ENCODE results near the gene ABCC4. TPM values are rescaled to one million over a fixed set of nuclear protein-coding genes. Genes with fewer than 3 reads are reported as not detected.

ABCC4 gene
- total RNA-seq, 1 donor from 2014 or later, result 1.7 TPM

- TF ChIP-seq, protein P1, sequence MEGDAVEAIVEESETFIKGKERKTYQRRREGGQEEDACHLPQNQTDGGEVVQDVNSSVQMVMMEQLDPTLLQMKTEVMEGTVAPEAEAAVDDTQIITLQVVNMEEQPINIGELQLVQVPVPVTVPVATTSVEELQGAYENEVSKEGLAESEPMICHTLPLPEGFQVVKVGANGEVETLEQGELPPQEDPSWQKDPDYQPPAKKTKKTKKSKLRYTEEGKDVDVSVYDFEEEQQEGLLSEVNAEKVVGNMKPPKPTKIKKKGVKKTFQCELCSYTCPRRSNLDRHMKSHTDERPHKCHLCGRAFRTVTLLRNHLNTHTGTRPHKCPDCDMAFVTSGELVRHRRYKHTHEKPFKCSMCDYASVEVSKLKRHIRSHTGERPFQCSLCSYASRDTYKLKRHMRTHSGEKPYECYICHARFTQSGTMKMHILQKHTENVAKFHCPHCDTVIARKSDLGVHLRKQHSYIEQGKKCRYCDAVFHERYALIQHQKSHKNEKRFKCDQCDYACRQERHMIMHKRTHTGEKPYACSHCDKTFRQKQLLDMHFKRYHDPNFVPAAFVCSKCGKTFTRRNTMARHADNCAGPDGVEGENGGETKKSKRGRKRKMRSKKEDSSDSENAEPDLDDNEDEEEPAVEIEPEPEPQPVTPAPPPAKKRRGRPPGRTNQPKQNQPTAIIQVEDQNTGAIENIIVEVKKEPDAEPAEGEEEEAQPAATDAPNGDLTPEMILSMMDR (IDR thresholded peaks at IDR 0.05; ENCODE audit: partially characterized antibody, unreplicated experiment), result no peak
- no peaks in the 10 kb centered on the region for H3K4me1 Mint-ChIP-seq (ENCODE audit: low read depth, unreplicated experiment)
- no peak overlapping the region for H3K27ac Mint-ChIP-seq (ENCODE audit: unreplicated experiment)
- no peak overlapping the region for H3K4me3 Mint-ChIP-seq (ENCODE audit: unreplicated experiment)
- no peaks in the 10 kb centered on the region for H3K36me3 Mint-ChIP-seq (ENCODE audit: unreplicated experiment)
- no peak for DNase-seq
- H3K27me3 Mint-ChIP-seq (ENCODE audit: unreplicated experiment), result peaks cover 1% of the 10 kb centered on the region
- no peaks in the 10 kb centered on the region for H3K9me3 Mint-ChIP-seq (ENCODE audit: unreplicated experiment)
These were observed 164.6 kb downstream of the ABCC4 start for GRCh38 chr13:95136638-95137037.

- DNase-seq, result no peak
- H3K27ac Mint-ChIP-seq (ENCODE audit: unreplicated experiment), result no peak overlapping the region
- H3K9me3 Mint-ChIP-seq (ENCODE audit: unreplicated experiment), result no peaks in the 10 kb centered on the region
- TF ChIP-seq, protein P1 (IDR thresholded peaks at IDR 0.05; ENCODE audit: partially characterized antibody, unreplicated experiment), result no peak
- no peaks in the 10 kb centered on the region for H3K36me3 Mint-ChIP-seq (ENCODE audit: unreplicated experiment)
- H3K4me1 Mint-ChIP-seq (ENCODE audit: low read depth, unreplicated experiment), result no peaks in the 10 kb centered on the region
- peaks cover 1% of the 10 kb centered on the region for H3K27me3 Mint-ChIP-seq (ENCODE audit: unreplicated experiment)
- H3K4me3 Mint-ChIP-seq (ENCODE audit: unreplicated experiment), result no peak overlapping the region
These were observed 167.8 kb downstream of the ABCC4 start for GRCh38 chr13:95133498-95133897.

GRCh38 chr13:95129004-95129403, 172.2 kb downstream of the ABCC4 start:
- Mint-ChIP-seq H3K27me3 (ENCODE audit: unreplicated experiment) (peaks cover 1% of the 10 kb centered on the region), H3K4me1 (ENCODE audit: low read depth, unreplicated experiment) (no peaks in the 10 kb centered on the region), H3K36me3 (ENCODE audit: unreplicated experiment) (no peaks in the 10 kb centered on the region), H3K27ac (ENCODE audit: unreplicated experiment) (no peak overlapping the region), H3K9me3 (ENCODE audit: unreplicated experiment) (peaks cover 1% of the 10 kb centered on the region), H3K4me3 (ENCODE audit: unreplicated experiment) (no peak overlapping the region)
- DNase-seq, result no peak
- TF ChIP-seq, protein P1 (IDR thresholded peaks at IDR 0.05; ENCODE audit: partially characterized antibody, unreplicated experiment), result no peak

DNA sequence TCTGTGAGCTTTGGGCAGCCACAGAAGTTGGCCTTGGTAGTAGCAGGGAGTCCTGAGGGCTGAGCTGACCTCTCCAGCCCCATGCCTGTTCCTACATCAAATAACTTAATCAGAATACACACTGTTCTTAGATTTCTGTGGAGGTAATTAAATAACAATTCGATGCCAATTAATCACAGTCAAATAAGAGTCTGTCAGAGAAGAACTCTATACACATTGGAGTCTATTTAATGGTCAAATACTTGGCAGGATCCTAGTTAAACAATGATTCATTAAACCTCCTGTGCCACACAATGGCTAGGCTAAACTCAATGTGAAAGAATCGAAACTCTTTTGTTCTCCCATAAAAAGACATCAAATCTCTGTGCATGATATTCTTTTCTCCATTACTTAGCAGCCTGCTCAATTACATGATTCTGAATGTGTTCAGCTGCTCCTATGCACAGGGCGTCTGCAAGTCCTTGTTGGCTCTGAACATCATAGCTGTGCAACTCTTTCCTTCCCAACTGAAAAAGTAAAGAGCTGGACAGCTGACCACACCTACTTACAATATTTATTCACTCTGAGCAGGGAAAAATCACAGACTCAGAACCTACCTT, 173.1 kb downstream of the ABCC4 start:
- Mint-ChIP-seq H3K4me1 (ENCODE audit: low read depth, unreplicated experiment) (no peaks in the 10 kb centered on the region), H3K36me3 (ENCODE audit: unreplicated experiment) (no peaks in the 10 kb centered on the region), H3K27ac (ENCODE audit: unreplicated experiment) (no peak overlapping the region), H3K4me3 (ENCODE audit: unreplicated experiment) (no peak overlapping the region), H3K9me3 (ENCODE audit: unreplicated experiment) (peaks cover 4% of the 10 kb centered on the region), H3K27me3 (ENCODE audit: unreplicated experiment) (no peaks in the 10 kb centered on the region)
- no peak for DNase-seq
- TF ChIP-seq, protein P1 (IDR thresholded peaks at IDR 0.05; ENCODE audit: partially characterized antibody, unreplicated experiment), result no peak

DNA sequence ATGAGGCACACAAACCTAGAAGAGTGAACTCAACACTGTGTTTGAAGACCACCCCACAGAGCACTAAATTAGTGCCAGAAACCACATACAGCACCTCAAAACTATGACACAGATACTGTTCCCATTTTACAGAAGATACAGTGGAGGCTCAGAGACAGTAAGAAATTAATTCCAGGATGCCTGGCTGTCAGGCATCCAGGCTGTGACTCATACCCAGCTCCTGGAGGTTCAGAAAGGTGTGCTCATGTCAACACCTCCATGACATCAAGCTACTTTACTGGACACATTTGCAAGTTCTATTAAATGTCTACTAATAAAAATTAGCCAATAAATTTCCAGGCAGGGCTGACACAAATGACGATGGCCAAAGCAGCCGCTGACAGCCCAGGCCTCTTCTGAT, 176.3 kb downstream of the ABCC4 start:
- Mint-ChIP-seq H3K4me1 (ENCODE audit: low read depth, unreplicated experiment) (no peaks in the 10 kb centered on the region), H3K27me3 (ENCODE audit: unreplicated experiment) (no peaks in the 10 kb centered on the region), H3K36me3 (ENCODE audit: unreplicated experiment) (no peaks in the 10 kb centered on the region), H3K4me3 (ENCODE audit: unreplicated experiment) (no peak overlapping the region), H3K27ac (ENCODE audit: unreplicated experiment) (no peak overlapping the region), H3K9me3 (ENCODE audit: unreplicated experiment) (peaks cover 5% of the 10 kb centered on the region)
- DNase-seq, result no peak
- TF ChIP-seq, protein P1 (IDR thresholded peaks at IDR 0.05; ENCODE audit: partially characterized antibody, unreplicated experiment), result no peak

Data from glutamatergic neuron (in vitro differentiated cells).